ENCODE results near the gene MMP12.

Gene MMP12

DNA sequence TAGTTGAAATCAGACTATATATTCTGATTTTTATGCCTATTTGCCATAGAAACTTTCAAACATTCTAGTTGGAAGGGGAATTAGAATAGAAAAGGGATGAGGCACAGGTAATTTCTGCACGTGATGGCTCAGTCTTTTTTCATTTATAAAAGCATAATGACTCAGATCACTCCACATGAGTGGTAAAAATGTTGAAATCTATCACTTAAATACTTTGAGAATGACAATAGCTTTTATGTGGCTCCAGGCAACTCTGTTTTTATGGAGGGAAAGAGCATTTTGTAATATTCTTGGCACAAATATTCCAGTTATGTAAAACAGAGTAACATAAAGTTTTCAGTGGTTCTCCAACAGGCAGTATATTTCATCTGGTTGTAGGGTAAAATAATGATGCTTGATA is 25.5 kb downstream of the MMP12 start:
- Histone ChIP-seq H3K4me1 (ENCODE audit: control insufficient read depth in 1 of 2, insufficient read depth in 2 of 2, low read length in 2 of 2) (no peaks in the 10 kb centered on the region), H3K36me3 (ENCODE audit: control insufficient read depth in 1 of 2, insufficient read depth in 2 of 2, low read length in 2 of 2) (no peaks in the 10 kb centered on the region), H3K27me3 (ENCODE audit: low read depth, low read length) (no peaks in the 10 kb centered on the region), H3K4me3 (ENCODE audit: low read depth in 1 of 2, low read length in 2 of 2) (no peak overlapping the region), H3K27ac (ENCODE audit: low read length) (no peak overlapping the region), H3K9me3 (ENCODE audit: control insufficient read depth in 1 of 2, low read length in 2 of 2) (no peaks in the 10 kb centered on the region)

DNA sequence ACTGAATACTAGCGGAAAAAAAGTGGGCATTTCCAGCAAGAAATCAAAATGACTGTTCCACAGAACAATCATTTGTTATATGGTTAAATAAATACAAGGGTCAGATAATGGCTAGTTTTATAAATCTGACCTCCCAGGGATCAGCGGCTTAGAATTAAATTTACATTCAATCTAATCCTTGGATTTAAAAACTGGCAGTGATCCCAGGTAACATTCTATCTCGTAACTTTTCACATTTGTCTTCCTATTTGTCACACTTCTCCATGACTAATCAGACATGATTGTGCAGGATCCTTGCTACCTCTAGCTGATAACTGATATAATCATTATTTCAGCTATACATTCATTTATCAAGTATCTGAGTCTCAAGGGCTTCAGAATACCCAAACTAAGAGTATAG is 28.5 kb downstream of the MMP12 start:
- no peaks in the 10 kb centered on the region for H3K27me3 ChIP-seq (ENCODE audit: low read depth, low read length)
- no peaks in the 10 kb centered on the region for H3K4me1 ChIP-seq (ENCODE audit: control insufficient read depth in 1 of 2, insufficient read depth in 2 of 2, low read length in 2 of 2)
- no peaks in the 10 kb centered on the region for H3K36me3 ChIP-seq (ENCODE audit: control insufficient read depth in 1 of 2, insufficient read depth in 2 of 2, low read length in 2 of 2)
- H3K27ac ChIP-seq (ENCODE audit: low read length), result no peak overlapping the region
- no peak overlapping the region for H3K4me3 ChIP-seq (ENCODE audit: low read depth in 1 of 2, low read length in 2 of 2)
- no peaks in the 10 kb centered on the region for H3K9me3 ChIP-seq (ENCODE audit: control insufficient read depth in 1 of 2, low read length in 2 of 2)

DNA sequence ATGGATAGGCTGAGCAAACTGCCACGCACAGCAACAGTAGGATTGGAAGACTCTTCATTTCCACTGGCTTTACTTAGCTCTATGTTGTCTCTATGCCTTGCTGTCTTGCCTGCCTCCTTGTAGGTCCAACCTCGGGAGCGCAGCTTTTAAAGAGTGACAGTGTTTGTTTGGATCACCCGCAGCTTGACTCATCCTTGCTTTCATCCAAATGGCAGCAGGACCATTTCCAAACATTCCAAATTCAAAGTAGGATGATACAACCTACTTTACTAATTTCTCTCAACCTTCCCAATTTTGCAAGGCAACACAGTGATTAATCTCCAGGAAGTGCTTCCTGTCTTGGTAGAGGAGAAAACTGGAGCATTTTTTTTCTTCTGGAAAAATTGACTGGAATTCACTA is 31.3 kb downstream of the MMP12 start, which contains the start of gene MMP3:
TSS of gene MMP3 (minus strand) at position 121 of the 400 bp plus-strand sequence. CDS start at position 58, 63 bp downstream.
- Histone ChIP-seq H3K36me3 (ENCODE audit: control insufficient read depth in 1 of 2, insufficient read depth in 2 of 2, low read length in 2 of 2) (no peaks in the 10 kb centered on the region), H3K4me1 (ENCODE audit: control insufficient read depth in 1 of 2, insufficient read depth in 2 of 2, low read length in 2 of 2) (no peaks in the 10 kb centered on the region), H3K4me3 (ENCODE audit: low read depth in 1 of 2, low read length in 2 of 2) (no peak within 1 kb of the TSS), H3K27me3 (ENCODE audit: low read depth, low read length) (no peaks in the 10 kb centered on the region), H3K9me3 (ENCODE audit: control insufficient read depth in 1 of 2, low read length in 2 of 2) (no peaks in the 10 kb centered on the region), H3K27ac (ENCODE audit: low read length) (no peak within 1 kb of the TSS)

DNA sequence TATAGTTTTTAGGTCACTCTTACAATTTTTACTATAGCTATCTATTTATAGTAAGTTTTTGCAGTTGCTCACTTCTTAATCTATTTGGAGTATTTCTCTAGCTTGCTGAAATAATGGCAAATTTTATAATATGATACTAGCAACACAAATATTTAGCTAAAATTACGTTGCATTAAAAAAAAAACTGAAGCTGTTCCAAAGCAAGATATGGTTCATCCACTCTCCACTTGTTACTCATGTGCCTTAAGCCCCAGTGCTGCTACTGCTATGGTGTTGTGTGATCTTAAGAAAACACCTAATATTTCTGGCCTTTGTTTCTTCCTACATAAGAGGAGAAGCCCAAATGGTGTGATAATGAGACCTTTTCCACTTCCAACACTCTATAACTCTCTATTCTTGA is 31.9 kb downstream of the MMP12 start:
- H3K36me3 ChIP-seq (ENCODE audit: control insufficient read depth in 1 of 2, insufficient read depth in 2 of 2, low read length in 2 of 2), result no peaks in the 10 kb centered on the region
- H3K4me1 ChIP-seq (ENCODE audit: control insufficient read depth in 1 of 2, insufficient read depth in 2 of 2, low read length in 2 of 2), result no peaks in the 10 kb centered on the region
- no peaks in the 10 kb centered on the region for H3K9me3 ChIP-seq (ENCODE audit: control insufficient read depth in 1 of 2, low read length in 2 of 2)
- H3K27me3 ChIP-seq (ENCODE audit: low read depth, low read length), result no peaks in the 10 kb centered on the region
- no peak overlapping the region for H3K27ac ChIP-seq (ENCODE audit: low read length)
- H3K4me3 ChIP-seq (ENCODE audit: low read depth in 1 of 2, low read length in 2 of 2), result no peak overlapping the region

DNA sequence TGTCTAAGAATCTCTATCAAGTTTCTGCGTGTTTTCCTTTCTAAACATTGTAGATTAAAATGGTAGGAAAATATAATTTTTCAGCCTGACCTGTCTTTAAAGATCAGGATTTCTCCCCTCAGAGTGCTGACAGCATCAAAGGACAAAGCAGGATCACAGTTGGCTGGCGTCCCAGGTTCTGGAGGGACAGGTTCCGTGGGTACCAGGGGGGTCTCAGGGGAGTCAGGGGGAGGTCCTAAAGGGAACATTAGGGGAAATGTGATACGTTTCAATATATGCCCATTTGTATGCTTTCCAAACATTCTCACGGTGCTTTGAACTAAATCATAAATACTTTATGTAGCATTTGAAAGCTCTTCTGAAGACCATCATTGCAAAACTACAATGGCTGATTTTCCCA is 34.8 kb downstream of the MMP12 start:
- Histone ChIP-seq H3K27ac (ENCODE audit: low read length) (no peak overlapping the region), H3K4me1 (ENCODE audit: control insufficient read depth in 1 of 2, insufficient read depth in 2 of 2, low read length in 2 of 2) (no peaks in the 10 kb centered on the region), H3K27me3 (ENCODE audit: low read depth, low read length) (no peaks in the 10 kb centered on the region), H3K36me3 (ENCODE audit: control insufficient read depth in 1 of 2, insufficient read depth in 2 of 2, low read length in 2 of 2) (no peaks in the 10 kb centered on the region), H3K4me3 (ENCODE audit: low read depth in 1 of 2, low read length in 2 of 2) (no peak overlapping the region), H3K9me3 (ENCODE audit: control insufficient read depth in 1 of 2, low read length in 2 of 2) (no peaks in the 10 kb centered on the region)

DNA sequence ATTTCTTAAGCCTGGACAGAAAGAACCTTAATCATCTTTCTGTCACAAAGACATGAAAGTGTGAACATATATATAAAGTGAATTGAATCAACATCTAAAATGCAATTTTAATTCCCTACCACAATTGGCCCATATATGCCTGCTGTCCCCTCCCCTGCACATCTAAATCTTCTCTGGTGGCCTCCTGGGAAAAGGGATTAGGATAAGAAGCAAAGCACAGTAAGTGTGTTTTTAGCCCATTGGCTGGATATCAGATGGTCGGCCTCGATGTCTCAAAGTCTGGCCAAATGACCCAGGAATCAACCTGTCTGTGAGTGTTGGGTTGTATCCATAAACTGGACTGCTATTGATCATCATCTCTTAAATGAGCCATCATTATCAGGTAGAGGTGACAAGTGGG is 37.1 kb downstream of the MMP12 start:
- H3K4me1 ChIP-seq (ENCODE audit: control insufficient read depth in 1 of 2, insufficient read depth in 2 of 2, low read length in 2 of 2), result no peaks in the 10 kb centered on the region
- no peaks in the 10 kb centered on the region for H3K36me3 ChIP-seq (ENCODE audit: control insufficient read depth in 1 of 2, insufficient read depth in 2 of 2, low read length in 2 of 2)
- H3K4me3 ChIP-seq (ENCODE audit: low read depth in 1 of 2, low read length in 2 of 2), result no peak overlapping the region
- H3K9me3 ChIP-seq (ENCODE audit: control insufficient read depth in 1 of 2, low read length in 2 of 2), result no peaks in the 10 kb centered on the region
- H3K27me3 ChIP-seq (ENCODE audit: low read depth, low read length), result no peaks in the 10 kb centered on the region
- H3K27ac ChIP-seq (ENCODE audit: low read length), result no peak overlapping the region

DNA sequence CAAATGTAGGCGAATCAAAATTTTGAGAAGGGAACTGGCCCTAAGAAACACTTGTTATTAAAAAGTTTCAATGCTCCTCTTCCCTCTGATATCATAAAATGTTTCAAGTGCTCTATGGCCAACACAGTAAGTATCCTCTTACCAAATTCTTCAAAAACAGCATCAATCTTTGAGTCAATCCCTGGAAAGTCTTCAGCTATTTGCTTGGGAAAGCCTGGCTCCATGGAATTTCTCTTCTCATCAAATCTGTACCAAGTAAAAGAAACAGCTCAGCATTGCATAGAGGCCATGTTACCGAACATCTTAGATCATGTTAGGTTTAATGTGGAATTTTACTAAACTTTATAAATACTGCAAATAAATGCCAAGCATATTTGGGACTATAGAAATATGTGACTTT is 37.6 kb downstream of the MMP12 start:
- no peak overlapping the region for H3K4me3 ChIP-seq (ENCODE audit: low read depth in 1 of 2, low read length in 2 of 2)
- no peaks in the 10 kb centered on the region for H3K4me1 ChIP-seq (ENCODE audit: control insufficient read depth in 1 of 2, insufficient read depth in 2 of 2, low read length in 2 of 2)
- H3K27ac ChIP-seq (ENCODE audit: low read length), result no peak overlapping the region
- H3K9me3 ChIP-seq (ENCODE audit: control insufficient read depth in 1 of 2, low read length in 2 of 2), result no peaks in the 10 kb centered on the region
- no peaks in the 10 kb centered on the region for H3K36me3 ChIP-seq (ENCODE audit: control insufficient read depth in 1 of 2, insufficient read depth in 2 of 2, low read length in 2 of 2)
- no peaks in the 10 kb centered on the region for H3K27me3 ChIP-seq (ENCODE audit: low read depth, low read length)

DNA sequence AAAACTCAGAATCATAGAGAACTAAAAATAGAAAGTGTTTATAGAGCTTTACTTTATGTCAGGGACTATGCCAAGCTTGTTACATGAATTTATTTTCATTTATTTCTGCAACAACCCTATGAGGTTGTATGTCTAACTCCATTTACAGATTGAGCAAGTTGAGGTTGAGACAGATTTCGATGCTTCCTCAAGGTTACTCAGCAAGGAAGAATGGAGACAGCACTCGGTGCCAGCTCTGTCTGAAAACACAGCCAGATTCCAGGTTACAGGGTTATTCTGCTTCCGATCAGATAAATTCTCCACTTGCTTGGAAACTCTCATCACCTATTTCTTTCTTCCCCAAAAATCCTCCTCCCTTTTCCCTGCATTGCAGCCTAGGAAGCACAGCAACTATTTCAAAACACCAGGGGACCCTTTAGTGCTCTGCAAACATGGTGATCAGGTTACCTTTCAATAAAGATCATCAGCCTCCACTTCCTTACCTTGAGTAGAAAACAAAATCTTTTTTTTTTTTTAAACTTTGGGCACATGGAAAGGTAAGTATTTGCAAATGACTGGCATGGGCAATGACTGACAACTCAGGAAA is 38.4 kb downstream of the MMP12 start:
- Histone ChIP-seq H3K36me3 (ENCODE audit: control insufficient read depth in 1 of 2, insufficient read depth in 2 of 2, low read length in 2 of 2) (no peaks in the 10 kb centered on the region), H3K27me3 (ENCODE audit: low read depth, low read length) (no peaks in the 10 kb centered on the region), H3K4me1 (ENCODE audit: control insufficient read depth in 1 of 2, insufficient read depth in 2 of 2, low read length in 2 of 2) (no peaks in the 10 kb centered on the region), H3K4me3 (ENCODE audit: low read depth in 1 of 2, low read length in 2 of 2) (no peak overlapping the region), H3K9me3 (ENCODE audit: control insufficient read depth in 1 of 2, low read length in 2 of 2) (no peaks in the 10 kb centered on the region), H3K27ac (ENCODE audit: low read length) (no peak overlapping the region)

DNA sequence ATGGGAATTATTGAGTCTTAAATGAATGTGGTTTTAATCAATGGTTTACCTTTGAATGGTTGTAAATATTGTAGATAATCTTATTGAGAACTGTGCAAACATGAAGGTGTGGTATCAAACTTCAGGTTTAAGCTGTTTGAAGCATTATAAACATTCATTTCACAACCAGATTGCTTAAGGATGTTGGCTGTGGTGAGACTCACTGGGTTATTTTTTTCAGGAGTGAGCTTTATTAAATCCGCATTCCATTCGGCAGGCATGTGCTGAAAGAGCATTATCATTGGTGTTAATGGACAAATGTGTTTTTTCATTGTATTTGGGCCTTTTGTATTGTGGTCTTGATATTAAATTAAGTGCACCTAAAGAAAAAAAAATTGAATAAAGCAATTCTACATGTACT is 41.1 kb downstream of the MMP12 start:
- Histone ChIP-seq H3K27ac (ENCODE audit: low read length) (no peak overlapping the region), H3K27me3 (ENCODE audit: low read depth, low read length) (no peaks in the 10 kb centered on the region), H3K9me3 (ENCODE audit: control insufficient read depth in 1 of 2, low read length in 2 of 2) (no peaks in the 10 kb centered on the region), H3K36me3 (ENCODE audit: control insufficient read depth in 1 of 2, insufficient read depth in 2 of 2, low read length in 2 of 2) (no peaks in the 10 kb centered on the region), H3K4me3 (ENCODE audit: low read depth in 1 of 2, low read length in 2 of 2) (peak overlapping the region in 1 of 2 donors; percentile 30), H3K4me1 (ENCODE audit: control insufficient read depth in 1 of 2, insufficient read depth in 2 of 2, low read length in 2 of 2) (no peaks in the 10 kb centered on the region)

DNA sequence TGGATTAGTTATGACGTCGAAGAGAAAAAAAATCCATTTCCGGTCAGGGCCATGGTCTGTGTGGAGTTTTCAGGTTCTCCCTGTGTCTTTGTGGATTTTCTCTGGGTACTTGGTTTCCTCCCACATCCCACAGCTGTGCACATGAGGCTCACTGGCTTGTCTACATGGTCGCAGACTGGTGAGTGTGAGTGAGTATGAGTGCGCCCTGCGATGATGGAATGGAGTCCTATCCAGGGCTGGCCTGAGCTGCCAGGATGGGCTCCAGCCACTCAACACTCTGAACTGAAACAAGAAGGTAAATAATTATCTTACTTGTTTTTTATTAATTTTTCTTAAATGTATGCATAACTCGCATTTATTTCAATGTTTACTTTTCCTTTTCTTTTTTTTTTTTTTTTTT is 42.2 kb downstream of the MMP12 start:
- H3K27me3 ChIP-seq (ENCODE audit: low read depth, low read length), result no peaks in the 10 kb centered on the region
- H3K9me3 ChIP-seq (ENCODE audit: control insufficient read depth in 1 of 2, low read length in 2 of 2), result no peaks in the 10 kb centered on the region
- H3K4me3 ChIP-seq (ENCODE audit: low read depth in 1 of 2, low read length in 2 of 2), result peak overlapping the region in 1 of 2 donors; percentile 40
- no peaks in the 10 kb centered on the region for H3K36me3 ChIP-seq (ENCODE audit: control insufficient read depth in 1 of 2, insufficient read depth in 2 of 2, low read length in 2 of 2)
- peak overlapping the region; percentile 83 for H3K27ac ChIP-seq (ENCODE audit: low read length)
- no peaks in the 10 kb centered on the region for H3K4me1 ChIP-seq (ENCODE audit: control insufficient read depth in 1 of 2, insufficient read depth in 2 of 2, low read length in 2 of 2)

DNA sequence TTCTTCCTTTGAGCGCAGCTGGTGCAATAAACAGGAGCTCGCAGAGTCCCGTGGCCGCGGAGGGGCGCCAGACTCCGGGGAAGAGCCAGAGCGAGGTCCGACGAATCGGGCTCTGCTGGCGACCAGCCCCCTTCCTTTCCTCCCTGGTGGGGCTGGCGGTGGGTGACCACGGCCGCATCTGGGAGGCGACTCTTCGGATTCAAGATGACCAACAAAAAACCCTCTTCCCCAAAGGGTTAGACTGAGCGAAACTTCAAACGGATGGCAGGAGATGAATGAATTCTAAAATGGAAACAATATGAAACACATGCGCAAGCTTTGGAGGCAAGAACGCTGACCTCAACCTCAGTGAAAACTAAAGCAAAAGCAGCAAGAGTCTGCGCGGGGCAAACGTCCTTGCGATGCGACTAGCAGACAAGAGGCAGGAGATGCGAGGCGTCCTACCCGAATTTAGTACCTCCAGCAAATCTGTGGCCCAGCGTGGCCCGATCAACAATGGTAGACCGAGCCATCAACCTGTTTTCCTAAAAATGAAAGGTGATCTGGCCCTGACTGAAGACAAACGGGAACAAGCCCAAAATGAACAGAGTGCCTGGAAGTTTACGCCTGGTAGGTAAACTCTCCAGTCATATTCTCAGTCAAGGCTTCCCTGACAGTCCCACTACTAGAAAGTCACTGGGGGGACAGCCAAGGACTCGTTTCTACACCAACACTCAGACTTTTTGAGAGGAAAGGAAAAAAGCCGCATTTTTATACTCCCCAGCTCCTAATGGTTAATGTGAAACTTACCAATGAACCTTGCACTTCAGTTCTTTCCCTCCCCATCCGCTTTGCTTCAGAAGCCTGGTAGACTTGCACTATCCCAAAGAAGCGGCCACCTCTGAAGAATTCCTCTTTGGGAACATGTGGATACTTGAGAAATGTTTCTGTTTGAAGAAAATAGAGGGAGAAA is 43.0 kb downstream of the MMP12 start:
- Histone ChIP-seq H3K4me1 (ENCODE audit: control insufficient read depth in 1 of 2, insufficient read depth in 2 of 2, low read length in 2 of 2) (no peaks in the 10 kb centered on the region), H3K27ac (ENCODE audit: low read length) (peak overlapping the region; percentile 83), H3K9me3 (ENCODE audit: control insufficient read depth in 1 of 2, low read length in 2 of 2) (no peaks in the 10 kb centered on the region), H3K27me3 (ENCODE audit: low read depth, low read length) (no peaks in the 10 kb centered on the region), H3K4me3 (ENCODE audit: low read depth in 1 of 2, low read length in 2 of 2) (peak overlapping the region; percentile 5 to 40), H3K36me3 (ENCODE audit: control insufficient read depth in 1 of 2, insufficient read depth in 2 of 2, low read length in 2 of 2) (no peaks in the 10 kb centered on the region)
